Superior temporal gyrus (tissue), 1 donor: ENCODE results near the gene SPINT2.
A peak's percentile ranks its signal among the peaks of the same experiment; 100 is the strongest.
"Not testable (repeated sequence)": the region's sequence is repeated elsewhere in the genome, so short reads cannot be mapped to it uniquely, and the experiment has no call there.

Source experiments
- DNase-seq: peaks from one replicate; pipeline ENCODE4 v3.0.0-alpha.2; 2016; ENCODE audit errors: extremely low spot score

Gene SPINT2

DNA sequence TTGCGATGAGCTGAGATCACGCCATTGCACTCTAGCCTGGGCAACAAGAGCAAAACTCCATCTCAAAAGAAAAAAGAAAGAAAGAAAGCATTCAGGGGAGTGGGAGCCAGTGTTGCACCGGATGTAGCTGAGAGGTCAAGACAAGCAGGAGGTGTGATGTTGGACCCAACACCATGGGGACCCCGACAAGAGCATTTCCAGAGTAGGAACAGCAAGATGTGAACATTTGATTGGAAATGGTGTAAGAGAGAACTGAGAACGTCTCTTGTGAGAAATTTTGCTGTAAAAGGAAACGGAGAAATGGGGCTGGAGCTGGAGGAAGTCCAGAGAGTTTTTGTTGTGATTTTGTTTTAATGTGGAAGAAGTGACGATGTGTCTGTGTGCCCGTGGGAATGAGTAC is 24.6 kb upstream of the SPINT2 start:
- DNase-seq, result no peak

DNA sequence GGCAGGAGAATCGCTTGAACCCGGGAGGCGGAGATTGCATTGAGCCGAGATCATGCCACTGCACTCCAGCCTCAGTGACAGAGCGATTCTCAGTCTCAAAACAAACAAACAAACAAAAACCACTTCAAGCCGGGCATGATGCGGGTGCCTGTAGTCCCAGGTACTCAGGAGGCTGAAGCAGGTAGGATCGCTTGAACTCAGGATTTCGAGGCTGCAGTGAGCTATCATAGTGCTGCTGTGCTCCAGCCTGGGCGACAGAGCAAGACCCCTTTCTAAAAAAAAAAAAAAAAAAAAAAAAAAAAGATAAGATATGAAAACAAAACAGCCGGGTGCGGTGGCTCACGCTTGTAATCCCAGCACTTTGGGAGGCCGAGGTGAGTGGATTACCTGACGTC is 21.1 kb upstream of the SPINT2 start:
- no peak for DNase-seq

DNA sequence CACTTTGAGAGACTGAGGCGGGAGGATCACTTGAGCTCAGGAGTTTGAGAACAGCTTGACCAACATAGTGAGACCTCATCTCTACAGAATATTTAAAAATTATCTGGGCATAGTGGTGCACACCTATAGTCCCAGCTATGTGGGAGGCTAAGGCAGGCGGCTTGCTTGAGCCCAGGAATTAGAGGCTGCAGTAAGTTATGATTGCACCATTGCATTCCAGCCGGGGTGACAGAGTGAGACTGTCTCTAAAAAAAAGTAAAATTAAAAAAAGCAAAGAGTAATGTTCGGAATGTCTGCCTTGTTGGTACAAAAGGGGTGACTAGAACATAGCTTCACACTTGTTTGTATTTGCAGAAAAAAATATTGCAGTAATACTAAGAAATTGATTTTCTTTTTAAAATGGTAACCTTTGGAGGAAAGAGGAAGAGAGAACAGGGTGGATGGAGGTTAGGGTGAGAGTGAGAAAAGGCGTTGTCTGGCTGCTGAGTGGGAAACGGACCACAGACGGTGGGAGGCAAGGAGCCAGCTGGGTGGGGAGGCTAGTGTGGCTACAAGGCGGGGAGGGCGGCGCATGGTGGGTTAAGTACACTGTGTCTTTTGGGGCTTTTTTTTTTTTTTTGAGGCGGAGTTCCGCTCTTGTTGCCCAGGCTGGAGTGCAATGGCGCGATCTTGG is 18.4 kb upstream of the SPINT2 start:
- no peak for DNase-seq

DNA sequence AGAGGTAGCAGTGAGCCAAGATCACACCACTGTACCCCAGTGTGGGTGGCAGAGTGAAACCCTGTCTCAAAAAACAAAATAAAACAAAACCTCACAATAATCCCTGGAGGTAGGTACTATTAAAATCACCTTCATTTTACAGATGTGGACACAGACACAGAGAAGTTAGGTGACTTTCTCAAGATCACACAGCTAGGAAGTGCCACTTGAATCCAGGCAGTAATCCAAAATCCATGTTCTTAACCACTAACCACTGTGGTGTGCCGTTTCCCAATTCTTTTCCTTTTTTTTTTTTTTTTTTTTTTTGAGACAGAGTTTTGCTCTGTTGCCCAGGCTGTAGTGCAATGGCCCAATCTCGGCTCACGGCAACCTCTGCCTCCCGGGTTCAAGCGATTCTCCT is 17.2 kb upstream of the SPINT2 start:
- DNase-seq, result no peak

DNA sequence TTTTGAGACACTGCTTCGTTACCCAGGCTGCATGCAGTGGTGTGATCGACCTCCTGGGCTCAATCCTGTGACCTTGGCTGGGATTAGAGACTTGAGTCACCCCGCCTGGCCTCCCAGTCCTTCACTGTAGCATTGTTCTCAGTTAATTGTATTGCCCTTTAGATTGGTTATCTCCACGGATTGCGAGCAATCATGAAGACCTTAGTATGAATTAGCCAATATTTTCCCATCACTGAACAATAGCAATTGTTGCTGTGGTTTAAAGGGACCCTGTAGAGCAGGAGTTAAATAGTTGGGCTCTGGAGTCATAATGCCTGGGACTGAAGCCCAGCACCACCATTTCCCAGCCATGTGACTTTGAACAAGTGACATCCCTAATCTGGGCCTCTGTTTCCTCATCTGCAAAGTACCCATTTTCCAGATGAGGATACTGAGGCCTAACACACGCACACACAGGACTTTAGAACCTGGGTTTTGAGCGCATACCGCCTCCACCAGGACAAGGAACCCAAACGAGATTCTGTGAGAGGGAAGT is 16.6 kb upstream of the SPINT2 start:
- DNase-seq, result peak; percentile 75

DNA sequence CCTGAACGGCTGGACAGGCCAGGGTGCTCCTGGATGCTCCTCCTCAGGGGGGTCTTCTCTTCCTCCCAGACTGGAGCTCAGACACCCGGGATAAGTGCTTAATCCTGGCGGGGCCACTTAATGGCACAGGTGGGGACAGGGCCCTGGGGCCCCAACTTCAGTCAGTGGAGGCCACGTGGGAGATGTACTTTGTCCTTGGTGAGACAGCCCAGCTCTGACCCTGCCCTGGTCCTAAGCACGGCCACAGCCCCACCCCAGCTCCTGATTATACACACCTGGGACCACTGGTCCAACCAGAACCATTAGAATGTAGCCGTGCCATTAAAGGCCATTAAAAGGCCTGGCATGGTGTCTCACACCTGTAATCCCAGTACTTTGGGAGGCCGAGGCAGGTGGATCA is 16.0 kb upstream of the SPINT2 start:
- DNase-seq, result no peak

DNA sequence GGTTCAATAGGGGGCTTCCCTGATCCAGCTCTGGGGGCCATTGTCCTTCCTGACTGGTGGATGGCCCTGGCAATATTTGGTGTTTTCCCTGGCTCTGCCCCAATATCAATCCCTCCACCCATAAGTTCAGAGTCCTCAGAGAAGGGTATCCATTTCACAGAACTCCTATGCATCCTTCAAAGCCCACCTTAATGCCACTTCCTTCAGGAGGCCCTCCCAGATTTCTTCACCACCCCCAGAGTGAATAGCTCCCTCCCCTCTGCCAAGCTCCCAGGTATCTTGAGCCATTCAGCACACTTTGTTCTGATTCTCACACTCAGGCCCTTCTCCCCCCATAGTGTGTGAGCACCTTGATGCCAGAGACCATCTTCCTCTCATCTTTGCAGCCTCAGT is 13.9 kb upstream of the SPINT2 start:
- no peak for DNase-seq

DNA sequence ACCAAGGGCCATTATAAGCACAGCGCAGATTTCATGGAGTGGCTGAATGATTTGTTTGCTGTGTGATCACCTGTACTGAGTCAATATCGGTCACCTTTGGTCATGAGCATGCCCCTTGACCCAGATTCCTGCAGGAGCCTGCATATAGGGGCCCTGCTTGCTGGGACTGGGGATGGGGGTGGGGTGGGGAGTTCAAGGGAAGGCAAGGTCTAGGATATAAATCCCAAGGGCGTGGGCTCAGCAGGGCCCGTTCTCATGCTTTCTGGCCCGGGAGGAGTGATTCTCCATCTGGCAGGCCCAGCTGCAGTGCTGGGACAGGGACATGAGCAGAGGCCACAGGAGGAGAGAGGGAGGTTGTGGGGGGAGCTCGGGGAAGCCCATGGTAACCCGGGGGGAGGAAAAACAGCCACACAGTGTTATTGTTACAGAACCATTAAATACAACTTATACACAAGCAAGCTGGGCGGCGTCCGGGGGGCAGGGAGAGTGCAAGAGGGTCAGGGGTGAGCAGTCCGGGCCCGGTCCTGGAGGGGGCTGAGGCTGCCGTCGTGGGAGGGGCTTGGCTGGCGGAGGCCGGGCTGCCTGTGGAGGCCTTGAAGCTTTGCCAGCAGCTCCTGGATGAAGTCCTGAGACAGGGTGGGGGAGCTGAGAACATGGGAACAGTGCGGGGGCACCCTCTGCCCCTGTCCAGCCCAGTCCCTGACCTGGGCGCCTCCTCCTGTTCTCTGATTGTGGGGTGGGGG is 13.4 kb upstream of the SPINT2 start:
- DNase-seq, result peak; percentile 73

DNA sequence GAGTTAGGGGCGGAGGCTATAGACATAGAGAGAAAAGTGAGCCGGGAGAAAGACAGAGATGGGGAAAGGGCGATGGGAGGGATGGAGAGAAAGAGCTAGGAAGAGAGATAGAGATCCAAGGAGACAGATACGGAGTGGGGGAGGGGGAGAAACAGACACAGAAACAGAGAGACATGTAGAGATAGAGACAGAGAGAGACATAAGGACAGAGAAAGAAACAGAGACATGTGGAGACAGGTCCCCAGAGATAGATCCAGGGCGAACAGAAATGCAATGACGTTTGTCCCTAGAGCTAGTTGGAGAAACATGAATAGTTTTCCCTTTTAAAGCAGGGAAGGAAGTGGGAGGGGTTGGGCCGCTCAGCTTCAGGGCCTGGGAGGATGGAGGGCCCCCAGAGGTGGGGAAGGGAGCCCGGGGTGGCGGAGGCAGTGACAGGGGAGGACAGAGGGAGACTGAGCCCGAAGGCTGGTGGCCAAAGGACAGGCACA is 12.8 kb upstream of the SPINT2 start:
- DNase-seq, result no peak

DNA sequence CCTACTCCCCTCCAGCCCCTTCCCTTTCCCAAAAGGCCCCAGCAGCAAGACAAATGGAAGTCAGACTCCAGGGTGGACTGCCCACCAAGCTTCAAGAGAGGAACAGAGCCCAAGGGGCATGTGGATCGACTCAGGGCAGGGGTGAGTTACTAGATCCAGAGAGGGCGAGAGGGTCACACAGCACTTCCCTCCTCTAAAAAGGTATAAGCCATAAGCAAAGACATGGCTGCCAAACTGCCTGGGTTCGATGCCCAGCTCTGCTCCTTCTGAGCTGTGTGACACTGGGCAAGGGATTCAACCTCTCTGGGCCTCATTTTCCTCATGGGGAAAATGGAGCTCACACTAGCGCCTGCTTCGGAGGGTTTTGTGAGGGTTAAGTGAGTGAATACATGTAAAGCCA is 12.0 kb upstream of the SPINT2 start:
- no peak for DNase-seq

DNA sequence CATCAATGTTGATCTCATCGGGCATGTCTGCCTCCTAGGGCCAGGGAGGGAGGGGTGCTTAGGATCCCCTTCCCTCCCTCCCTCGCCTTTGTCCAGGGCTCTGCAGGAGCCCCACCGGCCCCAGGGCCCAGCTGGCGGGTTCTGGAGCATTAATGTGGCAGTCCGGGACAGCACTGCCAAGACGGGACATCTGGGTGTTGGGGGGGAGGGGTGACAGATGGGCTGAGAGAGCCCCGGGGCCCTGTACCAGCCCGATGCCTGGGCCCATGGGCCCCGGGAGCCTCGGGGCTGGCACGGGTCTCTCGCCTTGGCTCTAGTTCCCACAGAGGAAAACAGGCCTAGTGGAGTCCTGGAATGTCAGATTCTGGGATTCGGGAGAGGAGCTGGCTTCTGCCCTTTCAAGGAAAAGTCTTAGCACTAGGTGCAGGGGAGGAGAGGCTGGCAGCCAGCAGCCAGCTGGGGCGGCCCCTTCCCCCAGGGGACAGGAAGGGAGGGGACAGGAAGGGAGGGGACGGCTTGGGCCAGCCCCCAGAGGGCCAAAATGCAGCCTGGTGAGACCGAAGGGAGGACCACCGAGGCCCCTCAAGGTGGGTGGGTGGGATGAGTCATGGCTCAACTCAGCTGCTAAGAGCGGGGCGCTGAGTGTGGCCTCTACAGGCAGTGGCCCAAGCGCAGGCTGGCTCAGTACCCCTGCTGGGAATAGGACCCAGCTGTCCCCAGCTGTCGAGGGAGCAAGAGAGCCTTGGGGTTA is 11.3 kb upstream of the SPINT2 start:
- DNase-seq, result peak; percentile 88

DNA sequence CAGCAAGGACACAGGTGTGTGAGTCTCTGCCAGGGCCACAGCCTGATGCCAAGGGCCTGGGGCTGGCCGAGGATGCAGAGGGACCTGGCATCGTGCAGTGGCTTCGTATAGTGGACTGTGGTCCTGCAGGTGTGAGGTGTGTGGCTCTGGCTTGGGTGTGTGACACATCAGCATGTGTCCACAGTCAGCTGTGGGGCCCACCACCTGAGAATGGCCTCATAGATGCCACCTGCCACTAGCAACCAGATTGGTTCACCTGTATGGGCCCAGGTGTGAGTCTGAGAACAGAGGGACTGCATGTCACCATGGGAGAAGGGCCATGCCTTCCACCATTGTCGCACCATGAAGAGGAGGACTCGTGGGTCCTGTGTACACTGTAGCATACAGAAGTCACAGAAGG is 10.6 kb upstream of the SPINT2 start:
- no peak for DNase-seq

DNA sequence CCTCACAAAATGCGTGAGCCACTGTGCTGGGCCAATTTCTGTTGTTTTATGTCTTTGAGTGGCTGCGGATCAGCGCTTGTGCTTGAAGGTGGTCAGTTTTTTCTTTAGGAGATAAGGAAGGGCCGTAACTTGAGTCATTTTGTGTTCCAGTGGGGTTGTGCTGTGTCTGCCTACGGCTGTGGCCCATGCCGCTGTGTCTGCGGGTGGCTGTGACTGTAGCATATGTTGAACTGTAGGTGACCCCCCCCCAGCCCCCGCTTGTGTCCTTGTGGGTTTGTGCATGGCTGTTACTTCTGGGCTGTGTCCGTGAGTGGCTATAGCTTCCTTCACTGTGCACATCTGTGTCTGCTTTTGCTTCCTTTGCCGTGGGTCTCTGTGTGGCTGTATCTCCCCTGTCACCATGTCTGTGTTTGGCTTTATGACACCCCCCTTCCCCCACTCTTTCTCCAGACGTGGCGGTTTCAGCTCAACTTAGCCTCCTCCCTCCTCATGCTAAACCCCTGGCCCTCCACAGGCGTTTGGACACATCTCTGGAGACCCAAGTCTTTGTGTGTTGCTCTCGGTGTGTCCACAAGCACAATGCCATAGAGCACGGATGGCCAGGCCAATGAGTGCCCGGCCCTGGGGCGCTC is 8.9 kb upstream of the SPINT2 start:
- DNase-seq, result no peak

DNA sequence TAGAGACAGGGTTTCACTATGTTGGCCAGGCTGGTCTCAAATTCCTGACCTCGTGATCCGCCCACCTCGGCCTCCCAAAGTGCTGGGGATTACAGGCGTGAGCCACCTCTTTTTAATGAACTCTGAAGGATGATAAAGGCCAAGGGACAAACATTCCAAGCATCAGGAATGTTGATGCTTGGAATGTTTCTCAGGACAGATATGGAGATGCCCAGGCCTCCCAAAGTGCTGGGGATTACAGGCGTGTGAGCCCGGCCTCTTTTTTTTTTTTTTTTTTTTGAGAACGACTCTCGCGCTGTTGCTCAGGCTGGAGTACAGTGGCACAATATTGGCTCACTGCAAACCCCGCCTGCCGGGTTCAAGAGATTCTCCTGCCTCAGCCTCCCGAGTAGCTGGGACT is 2.4 kb upstream of the SPINT2 start:
- DNase-seq, result not testable (repeated sequence)

DNA sequence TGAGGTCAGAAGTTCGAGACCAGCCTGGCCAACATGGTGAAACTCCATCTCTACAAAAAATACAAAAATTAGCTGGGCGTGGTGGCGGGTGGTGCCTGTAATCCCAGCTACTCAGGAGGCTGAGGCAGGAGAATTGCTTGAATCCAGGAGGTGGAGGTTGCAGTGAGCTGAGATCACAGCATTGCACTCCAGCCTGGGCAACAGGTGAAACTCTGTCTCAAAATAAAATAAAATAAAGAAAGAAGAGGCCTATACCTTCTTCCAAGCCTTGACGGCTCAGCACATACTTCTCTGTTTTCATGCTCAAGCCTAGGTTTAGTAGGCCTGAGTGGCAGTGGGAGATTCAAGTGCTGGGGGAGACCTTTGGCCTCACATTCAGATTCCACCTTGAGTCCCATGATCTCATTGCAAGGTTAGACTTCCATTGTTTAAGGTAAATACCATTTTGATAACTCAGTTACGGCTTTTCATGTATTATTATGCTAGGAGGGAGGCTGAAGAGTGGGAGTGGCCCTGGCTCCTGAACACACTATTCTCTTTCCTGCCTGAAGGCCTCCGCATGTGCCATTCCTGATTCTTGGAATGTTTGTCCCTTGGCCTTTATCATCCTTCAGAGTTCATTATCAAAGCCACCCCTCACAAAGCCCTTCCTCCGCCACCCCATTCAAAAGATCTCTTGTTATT is 1.6 kb upstream of the SPINT2 start:
- DNase-seq, result no peak

DNA sequence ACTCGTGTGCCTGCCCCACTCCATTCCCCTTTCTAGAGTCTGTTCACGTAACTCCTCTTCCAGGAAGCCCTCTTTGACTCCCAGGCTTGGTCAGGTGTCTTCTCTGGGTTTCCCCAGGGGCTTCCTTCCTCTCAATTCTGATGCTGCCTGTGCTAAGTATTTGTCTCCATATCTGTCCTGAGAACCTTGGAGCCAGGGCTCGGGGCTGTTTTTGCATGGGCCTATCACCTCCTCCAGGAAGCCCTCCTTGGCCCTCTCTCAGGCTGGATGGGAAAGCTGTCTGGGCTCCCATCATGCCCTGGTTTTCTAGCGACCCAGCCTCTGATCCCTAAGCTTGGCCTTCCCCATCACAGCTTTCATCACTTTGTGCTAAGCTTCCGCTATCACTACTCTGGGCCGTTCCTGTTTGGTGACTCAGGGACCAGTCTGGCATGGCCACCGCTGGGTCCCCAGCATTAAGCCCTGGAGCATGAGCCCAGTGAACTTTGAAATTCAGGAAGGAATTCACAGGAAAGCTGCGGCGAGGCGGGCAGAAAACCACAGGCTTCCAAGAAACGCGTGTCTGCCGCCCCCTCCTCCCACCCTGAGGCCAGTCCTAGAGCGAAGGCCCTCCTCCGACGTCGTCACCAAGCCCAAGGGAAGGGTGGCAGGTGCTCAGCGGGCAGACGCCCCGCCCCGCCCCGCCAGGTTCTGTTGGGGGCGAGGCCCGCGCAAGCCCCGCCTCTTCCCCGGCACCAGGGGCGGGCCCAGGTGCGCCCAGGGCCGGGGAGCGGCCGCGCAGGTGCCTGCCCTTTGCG is 486 bp upstream of the SPINT2 start:
- no peak for DNase-seq

DNA sequence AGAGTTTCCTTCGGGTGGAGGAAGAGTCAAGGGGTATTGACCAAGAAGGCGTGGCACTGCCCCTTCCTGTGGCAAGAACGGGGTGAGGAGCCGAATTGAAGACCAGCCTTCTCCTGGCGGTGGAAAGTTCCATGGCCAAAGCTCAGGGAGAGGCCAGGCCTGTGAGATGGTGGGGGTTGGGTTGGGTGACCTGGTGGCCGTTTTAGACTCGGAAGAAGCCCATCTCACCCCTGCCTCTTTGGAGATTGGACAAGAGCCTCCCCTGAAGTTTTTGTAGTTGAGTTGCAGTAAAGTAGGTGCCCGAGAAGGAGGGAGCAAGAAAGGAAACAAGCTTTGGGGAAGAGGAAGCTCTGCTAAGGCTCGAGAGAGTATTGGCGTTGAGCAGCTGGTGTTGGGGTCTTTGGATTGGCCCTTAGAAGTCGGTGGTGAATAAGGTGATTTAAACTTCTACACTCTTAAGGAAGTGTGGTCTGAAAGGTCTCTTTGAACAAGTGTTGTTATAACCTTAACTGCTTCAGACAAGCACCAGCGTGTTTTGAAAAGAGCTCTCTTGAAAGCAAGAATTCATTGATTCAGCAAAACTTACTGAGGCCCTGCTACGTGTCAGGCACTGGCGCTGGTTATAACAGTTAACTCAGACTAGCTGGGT is 964 bp downstream of the SPINT2 start:
- peak; percentile 38 for DNase-seq

DNA sequence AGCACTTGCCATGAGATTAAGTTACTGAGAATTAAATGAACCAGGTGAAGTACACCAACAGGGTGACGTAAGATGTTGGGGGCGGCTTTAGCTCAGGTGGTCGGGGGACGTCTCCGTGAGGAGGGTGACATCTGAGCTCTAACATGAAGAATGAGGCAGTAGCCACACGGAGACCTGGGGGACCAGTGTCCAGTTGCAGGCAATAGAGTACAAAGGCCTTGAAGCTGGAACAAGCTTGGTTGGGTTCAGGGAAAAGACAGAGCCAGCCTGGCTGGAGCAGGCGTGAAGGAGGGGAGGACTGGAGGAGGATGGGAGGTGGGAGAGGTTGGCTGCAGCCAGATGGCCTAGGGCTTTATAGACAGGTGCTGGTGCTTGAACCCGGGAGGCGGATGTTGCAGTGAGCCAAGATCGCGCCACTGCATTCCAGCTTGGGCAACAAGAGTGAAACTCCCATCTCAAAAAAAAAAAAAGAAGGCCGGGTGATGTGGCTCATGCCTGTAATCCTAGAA is 1.6 kb downstream of the SPINT2 start:
- DNase-seq, result no peak

DNA sequence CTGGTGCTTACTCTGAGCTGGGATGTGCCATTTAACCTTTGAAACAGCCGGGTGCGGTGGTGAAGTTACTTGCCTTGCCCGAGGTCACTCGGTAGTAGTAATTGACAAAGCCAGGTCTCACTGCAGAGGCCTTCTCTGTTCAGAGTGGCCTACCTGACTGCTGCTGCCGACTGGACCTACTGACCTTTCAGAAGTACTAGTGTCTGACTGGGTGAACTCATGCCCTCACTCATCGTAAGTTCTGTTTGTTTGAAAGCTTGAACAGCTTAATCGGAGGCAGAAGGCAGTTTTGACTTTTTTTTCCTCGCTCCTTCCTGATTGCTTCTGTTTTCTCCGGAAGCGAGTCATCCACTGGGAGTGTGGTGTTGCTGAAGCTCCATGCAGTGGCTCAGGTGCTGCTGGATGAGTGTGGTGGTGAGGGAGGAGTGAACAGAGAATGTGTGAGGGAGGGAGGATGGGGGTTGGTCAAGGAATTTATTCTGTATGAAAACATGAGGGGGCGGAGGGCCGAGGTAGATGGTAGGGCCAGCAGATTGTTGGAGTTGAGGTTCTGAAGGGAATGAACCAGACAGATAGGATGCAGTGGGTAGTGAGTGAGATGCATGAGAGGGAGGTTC is 2.7 kb downstream of the SPINT2 start:
- DNase-seq, result peak; percentile 24
